Choroid plexus epithelial cell (primary cell): ENCODE results near the gene TGFBR3.

Experiments
- DNase-seq: peaks from one replicate; pipeline ENCODE4 v3.0.0-alpha.2; 2010; ENCODE audit warnings: low read depth
- H3K4me3 ChIP-seq: 2 replicates; pipeline ENCODE4 v1.5.1; 2011; ENCODE audit warnings: low read depth, mild to moderate bottlenecking, control low read depth, low read length, moderate library complexity
- CTCF ChIP-seq: conservative IDR thresholded peaks from 2 replicates; pipeline ENCODE4 v1.5.1; 2011; ENCODE audit warnings: low read depth, mild to moderate bottlenecking, control low read depth, inconsistent platforms, low read length, moderate library complexity

TGFBR3 gene

GRCh38 chr1:91741906-91742305, 144.0 kb downstream of the TGFBR3 start:
- no peak for TF ChIP-seq CTCF
- H3K4me3 ChIP-seq: no peak overlapping the region
- DNase-seq: no peak

GRCh38 chr1:91741301-91741700, 144.7 kb downstream of the TGFBR3 start:
- H3K4me3 ChIP-seq: no peak overlapping the region
- DNase-seq: no peak
- no peak for TF ChIP-seq CTCF

GRCh38 chr1:91737650-91738049, 148.3 kb downstream of the TGFBR3 start:
- DNase-seq: no peak
- TF ChIP-seq CTCF: no peak
- H3K4me3 ChIP-seq: no peak overlapping the region

- peak; percentile 74 for DNase-seq
- peak; percentile 4 for TF ChIP-seq CTCF
- no peak overlapping the region for H3K4me3 ChIP-seq
Observed at GRCh38 chr1:91736715-91737615, 149.0 kb downstream of the TGFBR3 start.

- peak; percentile 17 for DNase-seq
- no peak for TF ChIP-seq CTCF
- no peak overlapping the region for H3K4me3 ChIP-seq
Observed at GRCh38 chr1:91736146-91736714, 149.7 kb downstream of the TGFBR3 start.

- no peak for TF ChIP-seq CTCF
- no peak overlapping the region for H3K4me3 ChIP-seq
- DNase-seq: no peak
Observed at GRCh38 chr1:91735266-91735845, 150.6 kb downstream of the TGFBR3 start.

- no peak for DNase-seq
- no peak for TF ChIP-seq CTCF
Observed at GRCh38 chr1:91734761-91735160, 151.2 kb downstream of the TGFBR3 start.

More at GRCh38 chr1:91734761-91735160, 151.2 kb downstream of the TGFBR3 start:
- no peak overlapping the region for H3K4me3 ChIP-seq
